Hepatic stellate cell (primary cell): ENCODE measurements around the gene SYNJ2.

ENCODE experiments used
- DNase-seq: peaks from one replicate; pipeline ENCODE4 v3.0.0; 2011; ENCODE audit warnings: low spot score

SYNJ2 gene

DNA sequence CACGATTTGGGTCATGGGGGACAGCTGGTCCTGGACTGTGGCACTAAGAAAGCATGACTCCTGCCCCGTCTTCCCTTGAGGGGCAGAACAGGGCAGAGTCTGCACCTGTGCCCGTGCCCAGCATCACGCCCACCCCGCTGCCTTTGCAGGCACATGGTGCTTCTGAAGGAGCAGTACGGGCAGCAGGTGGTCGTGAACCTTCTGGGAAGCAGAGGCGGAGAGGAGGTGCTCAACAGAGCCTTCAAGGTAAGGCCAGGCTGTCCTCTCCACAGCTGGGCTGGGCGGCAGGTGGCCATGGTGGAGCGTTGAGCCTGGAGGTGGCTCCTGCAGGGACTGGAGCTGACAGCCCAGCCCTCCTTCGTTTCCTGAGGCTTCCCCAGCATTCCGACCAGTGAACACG, 77.4 kb downstream of the SYNJ2 start:
- DNase-seq: no peak

DNA sequence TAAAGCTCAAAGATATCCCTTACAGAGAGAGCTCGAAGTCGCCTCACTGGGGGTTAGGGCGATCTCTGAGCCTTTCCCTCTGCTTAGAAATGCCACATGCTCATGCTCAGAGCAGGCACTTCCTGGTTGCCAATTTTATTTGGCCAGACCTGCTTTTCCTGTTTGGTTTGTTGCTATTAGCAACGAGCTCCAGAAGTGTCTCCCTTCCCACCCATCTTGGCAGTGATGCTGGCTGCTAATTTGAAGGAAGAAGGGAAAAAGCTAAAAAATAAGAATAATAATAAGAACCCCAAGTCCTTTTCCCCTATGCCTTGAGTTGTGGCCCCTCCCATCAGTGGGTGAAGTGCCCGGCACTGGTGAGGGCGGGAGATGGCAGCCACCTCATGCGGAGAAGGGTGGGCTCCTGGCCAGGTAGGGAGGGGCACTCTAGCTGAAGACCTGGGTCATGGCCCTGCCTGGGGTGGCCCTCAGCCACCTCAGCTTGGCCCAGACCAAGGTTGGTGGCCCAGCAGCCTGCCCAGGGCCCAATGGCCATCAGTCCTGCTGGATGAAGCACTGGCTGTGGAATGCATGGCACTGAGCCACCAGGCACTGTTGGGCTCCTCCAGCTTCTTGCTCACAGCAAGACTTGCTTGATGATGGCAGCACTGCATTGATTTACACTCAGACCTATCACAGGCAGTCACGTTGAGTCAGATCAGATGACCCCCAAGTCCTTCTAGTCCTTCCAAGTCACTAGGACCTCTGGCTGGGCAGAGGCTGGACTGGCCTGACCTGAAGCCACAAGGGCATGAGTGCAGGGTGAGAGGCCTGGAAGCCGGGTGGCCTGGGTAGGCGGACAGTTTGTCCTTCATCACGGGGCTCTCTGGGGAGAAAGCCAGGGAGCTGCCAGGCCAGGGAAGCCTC, 79.0 kb downstream of the SYNJ2 start:
- DNase-seq: peak; percentile 90

- DNase-seq: no peak
Observed at GRCh38 chr6:158061361-158061708, 79.7 kb downstream of the SYNJ2 start.

- DNase-seq: no peak
Observed at GRCh38 chr6:158061709-158062461, 80.2 kb downstream of the SYNJ2 start.

DNA sequence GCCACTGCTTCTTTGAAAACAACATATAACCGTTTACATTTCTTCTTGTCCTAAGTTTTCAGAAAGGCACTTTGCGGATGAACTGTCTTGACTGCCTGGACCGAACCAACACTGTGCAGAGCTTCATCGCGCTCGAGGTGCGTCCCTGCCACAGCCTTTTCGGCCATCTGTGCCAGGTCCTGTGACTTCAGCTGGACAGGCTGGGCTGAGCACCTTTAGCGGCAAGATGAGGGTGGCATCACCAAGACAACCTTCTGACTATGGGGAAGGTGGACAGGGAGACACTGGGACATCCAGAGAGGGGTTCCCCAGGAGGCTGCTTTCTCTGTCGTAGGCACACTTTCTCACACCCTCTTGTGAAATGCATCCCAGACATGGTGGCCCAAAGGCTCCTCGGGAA, 82.1 kb downstream of the SYNJ2 start:
- no peak for DNase-seq

DNA sequence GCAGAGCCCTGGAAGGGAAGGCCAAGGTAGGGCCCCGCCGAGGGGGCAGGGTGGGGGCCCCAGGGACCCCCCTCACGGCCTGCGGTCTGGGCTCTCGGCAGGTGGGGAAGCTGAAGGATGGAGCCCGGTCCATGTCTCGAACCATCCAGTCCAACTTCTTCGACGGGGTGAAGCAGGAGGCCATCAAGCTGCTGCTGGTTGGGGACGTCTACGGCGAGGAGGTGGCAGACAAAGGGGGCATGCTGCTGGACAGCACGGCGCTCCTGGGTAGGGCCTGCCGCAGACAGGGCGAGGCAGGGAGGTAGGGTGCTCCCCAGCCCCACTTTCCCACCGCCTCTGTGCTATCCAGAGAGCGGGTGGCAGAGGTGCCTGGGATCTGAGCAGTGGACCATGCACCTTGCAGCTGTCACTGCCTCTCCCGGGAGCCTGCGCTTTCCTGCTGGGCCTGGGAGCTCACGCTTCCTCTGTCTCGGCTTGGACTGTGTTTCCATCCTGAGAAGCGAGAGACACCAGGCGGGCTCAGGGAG, 83.1 kb downstream of the SYNJ2 start:
- DNase-seq: no peak

GRCh38 chr6:158066136-158066781, 84.6 kb downstream of the SYNJ2 start:
- DNase-seq: no peak

DNA sequence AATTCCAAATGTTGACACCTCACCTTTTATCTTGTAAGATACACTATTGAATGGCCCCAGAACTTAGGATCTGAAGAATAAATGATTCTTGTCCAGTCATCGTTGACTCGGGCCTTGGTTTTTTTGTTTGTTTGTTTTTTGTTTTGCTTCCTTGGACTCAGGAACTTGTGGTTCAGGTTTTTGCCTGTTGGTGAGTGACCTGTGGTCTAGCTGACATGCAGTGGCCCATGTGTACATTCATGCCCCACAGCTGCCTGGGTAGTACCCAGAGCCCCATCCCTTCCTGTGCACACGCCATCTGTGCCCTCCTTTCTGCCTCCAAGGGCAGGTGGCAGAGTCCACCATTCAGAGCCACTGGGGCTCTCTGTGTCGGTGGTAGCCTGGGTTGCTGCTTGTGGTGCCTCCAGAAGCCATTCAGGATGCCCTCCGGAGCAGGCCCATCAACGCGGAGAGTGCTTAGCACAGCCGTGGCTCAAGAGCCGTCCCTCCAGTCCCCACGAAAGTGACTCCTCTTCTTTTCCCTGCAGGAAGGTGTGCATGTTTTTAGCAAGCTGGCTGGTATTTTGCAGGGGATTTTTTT, 85.9 kb downstream of the SYNJ2 start:
- DNase-seq: no peak

- DNase-seq: no peak
Observed at GRCh38 chr6:158068156-158068892, 86.7 kb downstream of the SYNJ2 start.

DNA sequence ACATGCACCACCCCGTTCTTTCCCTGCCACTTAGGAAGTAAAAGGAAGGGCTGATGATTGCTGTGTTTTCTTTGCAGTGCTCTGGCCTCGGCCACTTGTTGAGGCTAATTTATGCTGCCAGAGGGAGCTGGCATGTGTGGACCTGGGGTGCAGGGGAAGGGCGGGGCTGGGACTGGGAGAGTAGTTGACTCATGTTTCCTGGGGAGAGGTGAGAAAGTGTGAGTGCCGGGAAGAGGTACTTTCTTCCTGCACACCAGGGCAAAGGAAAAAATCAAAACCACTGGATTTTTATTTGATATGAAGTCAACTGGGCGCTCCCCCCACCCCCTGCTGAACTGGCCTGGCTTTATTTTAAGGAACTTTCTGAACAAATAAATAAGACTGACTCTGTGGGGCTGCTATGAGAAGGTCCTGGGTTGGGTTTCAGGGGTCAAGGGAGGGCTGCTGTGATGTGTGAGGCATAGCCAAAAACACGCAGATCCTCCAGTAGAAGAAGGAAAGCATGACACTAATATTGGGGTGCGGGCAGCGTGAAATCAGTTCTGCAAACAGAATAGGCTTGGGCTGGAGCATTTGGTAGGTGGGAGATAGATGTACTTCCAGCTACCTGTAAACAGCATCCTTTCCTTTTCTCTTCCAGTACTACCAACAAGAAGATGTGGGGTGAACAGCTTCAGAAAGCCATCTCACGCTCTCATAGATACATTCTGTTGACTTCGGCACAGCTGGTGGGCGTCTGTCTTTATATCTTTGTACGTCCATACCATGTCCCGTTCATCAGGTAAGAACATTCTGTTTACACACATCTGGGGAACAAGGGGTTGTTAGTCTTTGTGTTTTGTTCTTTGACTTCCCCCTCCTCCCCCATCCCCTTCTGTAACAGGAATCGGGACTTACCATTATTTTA, 87.5 kb downstream of the SYNJ2 start:
- peak; percentile 80 for DNase-seq

DNA sequence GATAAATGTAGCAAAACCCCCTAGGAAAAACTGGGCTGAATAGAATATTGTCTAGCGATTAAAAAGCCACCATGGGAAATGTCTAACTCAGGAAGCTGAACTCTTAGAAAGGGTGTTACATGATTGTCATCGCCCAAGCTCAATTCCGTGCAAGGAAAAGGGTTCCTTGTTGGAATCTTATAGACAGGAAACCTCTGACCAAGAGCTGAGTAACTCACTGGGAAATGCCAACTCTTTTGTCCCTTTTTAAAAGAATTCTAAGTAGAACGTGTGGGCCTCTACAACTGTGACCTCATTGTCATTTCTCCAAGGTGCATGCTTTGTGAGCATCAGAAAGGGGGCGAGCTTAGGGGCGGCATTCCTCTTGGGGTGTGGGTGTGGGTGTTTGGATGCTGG, 88.1 kb downstream of the SYNJ2 start:
- peak; percentile 74 for DNase-seq

DNA sequence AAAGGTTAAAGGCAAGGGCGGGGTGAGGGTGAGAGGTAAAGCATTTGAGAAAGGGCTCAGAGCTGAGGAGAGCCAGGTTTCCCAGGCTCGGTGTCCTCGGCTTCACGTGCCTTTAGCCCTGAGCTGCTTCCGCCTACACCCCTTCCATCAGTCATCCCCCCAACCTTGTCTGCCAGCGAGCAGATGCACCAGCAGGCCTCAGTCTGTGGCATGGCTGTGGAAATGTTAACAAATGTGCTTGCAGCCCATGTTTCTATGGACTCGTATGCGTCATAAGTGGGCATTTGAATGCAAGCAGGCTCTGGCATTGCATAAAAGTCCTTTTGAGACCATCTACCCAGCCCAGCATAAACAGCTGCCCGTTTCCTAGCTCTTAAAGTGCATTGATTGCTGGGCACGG, 88.8 kb downstream of the SYNJ2 start:
- no peak for DNase-seq

DNA sequence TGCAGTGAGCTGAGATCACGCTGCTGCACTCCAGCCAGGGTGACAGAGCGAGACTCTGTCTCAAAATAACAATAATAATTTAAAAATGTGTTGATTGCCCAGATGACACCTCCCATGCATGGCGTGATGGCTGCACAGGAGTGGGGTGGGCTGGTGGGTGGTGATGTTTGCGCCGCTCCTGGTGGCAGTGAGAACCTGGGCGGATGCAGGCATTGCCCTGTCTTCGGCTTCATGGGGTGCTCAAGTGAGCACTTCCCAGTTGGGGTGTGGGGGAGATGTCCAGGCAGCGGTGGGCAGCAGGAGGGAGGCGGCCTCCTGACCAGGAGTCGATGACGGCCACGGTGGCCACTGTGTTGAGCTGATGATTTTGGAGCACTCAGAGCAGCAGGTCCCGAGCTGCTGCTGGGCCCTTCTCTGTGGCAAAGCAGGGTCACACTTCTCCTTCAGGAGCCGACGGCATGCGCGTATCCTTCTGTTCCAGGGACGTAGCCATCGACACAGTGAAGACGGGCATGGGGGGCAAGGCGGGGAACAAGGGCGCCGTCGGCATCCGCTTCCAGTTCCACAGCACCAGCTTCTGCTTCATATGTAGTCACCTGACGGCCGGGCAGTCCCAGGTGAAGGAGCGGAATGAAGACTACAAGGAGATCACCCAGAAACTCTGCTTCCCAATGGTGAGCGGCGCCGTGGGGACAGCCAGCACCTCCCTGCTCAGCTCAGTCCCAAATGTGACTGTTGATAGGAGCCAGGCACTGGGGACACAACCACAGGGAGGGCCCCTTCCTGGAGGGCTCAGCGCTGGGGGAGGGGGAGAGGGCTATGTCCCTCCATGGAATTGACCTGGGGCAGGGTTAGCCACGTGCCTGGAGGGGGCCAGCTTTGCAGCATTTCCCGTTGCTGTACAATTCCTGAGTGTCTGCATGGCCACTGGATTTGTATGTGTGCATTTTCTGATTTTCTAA, 89.7 kb downstream of the SYNJ2 start:
- no peak for DNase-seq

- DNase-seq: peak; percentile 85
Observed at GRCh38 chr6:158072083-158072721, 90.5 kb downstream of the SYNJ2 start.

- no peak for DNase-seq
Observed at GRCh38 chr6:158073776-158074175, 92.1 kb downstream of the SYNJ2 start.

DNA sequence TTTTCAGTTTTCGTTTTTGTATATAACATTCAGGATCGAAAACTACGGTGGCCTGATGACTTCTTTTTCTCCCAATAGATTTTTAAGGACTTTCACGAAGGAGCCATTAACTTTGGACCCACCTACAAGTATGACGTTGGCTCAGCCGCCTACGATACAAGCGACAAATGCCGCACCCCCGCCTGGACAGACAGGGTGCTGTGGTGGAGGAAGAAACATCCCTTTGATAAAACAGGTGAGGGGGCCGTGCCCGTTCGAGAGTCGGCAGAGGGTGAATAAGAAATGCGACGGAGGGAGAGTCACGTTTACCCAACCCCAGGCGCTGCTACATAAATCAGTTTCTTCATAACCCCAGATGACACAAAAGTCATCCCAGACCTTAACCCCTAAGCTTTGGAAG, 94.9 kb downstream of the SYNJ2 start:
- no peak for DNase-seq

DNA sequence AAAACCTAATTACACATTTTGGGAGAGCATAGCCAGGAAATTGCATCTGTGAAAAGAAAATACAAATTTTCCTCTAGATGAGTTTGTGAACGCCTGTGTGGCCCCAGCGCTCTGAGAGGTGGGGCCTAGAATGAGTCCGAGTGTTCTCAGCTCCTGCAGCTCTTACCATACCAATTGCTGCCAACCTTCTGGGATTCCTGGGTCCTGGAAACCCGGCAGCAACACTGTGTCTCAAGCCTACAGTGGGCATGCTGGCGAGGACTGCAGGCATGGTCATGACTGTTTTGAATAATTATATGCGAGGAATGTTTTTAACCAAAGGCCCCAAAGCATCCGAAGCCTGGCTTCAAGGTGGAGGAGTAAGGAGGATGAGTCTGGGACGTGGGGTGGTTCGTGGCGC, 96.0 kb downstream of the SYNJ2 start:
- no peak for DNase-seq

- no peak for DNase-seq
Observed at GRCh38 chr6:158078320-158078719, 96.7 kb downstream of the SYNJ2 start.
